Kidney epithelial cell (primary cell): ENCODE measurements around the gene ATP5ME. TPM values are rescaled to one million over a fixed set of nuclear protein-coding genes. Genes with fewer than 3 reads are reported as not detected.
"Not testable (repeated sequence)": the region's sequence is repeated elsewhere in the genome, so short reads cannot be mapped to it uniquely, and the experiment has no call there.

ENCODE experiments used
- DNase-seq: peaks from one replicate; pipeline ENCODE4 v3.0.0-alpha.2; 2010; ENCODE audit warnings: low read depth
- H3K27me3 ChIP-seq: 2 replicates; pipeline ENCODE4 v1.6.0; 2011; ENCODE audit warnings: low read length; ENCODE audit not compliant: control insufficient read depth, insufficient read depth
- H3K36me3 ChIP-seq: 2 replicates; pipeline ENCODE4 v1.5.1; 2011; ENCODE audit warnings: low read length; ENCODE audit not compliant: control insufficient read depth, insufficient read depth
- H3K4me3 ChIP-seq: 2 replicates; pipeline ENCODE4 v1.5.1; 2011; ENCODE audit warnings: low read depth, mild to moderate bottlenecking, control low read depth, low read length
- CTCF ChIP-seq: IDR thresholded peaks from 2 replicates; pipeline ENCODE4 v1.5.1; 2011; ENCODE audit warnings: mild to moderate bottlenecking, moderate library complexity, low read length, control low read depth, inconsistent platforms; ENCODE audit not compliant: insufficient read depth, poor library complexity, severe bottlenecking
- total RNA-seq: library from RNA; depleted of rRNA; stranded (reverse); fragments of >200 nt; gene quantifications from 2 replicates; pipeline ENCODE4 v1.2.3, GENCODE V29; 2015

ATP5ME gene
- total RNA-seq, 1 donor from 2014 or later, result 116 TPM

GRCh38 chr4:637536-638280 is 36.4 kb downstream of the ATP5ME start:
- Histone ChIP-seq H3K27me3 (peaks cover 21% of the 10 kb centered on the region), H3K4me3 (no peak overlapping the region), H3K36me3 (no peaks in the 10 kb centered on the region)
- no peak for DNase-seq
- no peak for TF ChIP-seq CTCF

- TF ChIP-seq CTCF, result no peak
- no peak for DNase-seq
Measured at GRCh38 chr4:636628-637159, 37.4 kb downstream of the ATP5ME start.

GRCh38 chr4:635851-636627 is 38.0 kb downstream of the ATP5ME start:
- peaks cover 21% of the 10 kb centered on the region for H3K27me3 ChIP-seq
- no peaks in the 10 kb centered on the region for H3K36me3 ChIP-seq
- DNase-seq, result no peak
- H3K4me3 ChIP-seq, result no peak overlapping the region
- no peak for TF ChIP-seq CTCF

More at GRCh38 chr4:636628-637159, 37.4 kb downstream of the ATP5ME start:
- H3K4me3 ChIP-seq, result no peak overlapping the region
- peaks cover 21% of the 10 kb centered on the region for H3K27me3 ChIP-seq
- no peaks in the 10 kb centered on the region for H3K36me3 ChIP-seq

GRCh38 chr4:635066-635835 is 38.8 kb downstream of the ATP5ME start:
- H3K36me3 ChIP-seq, DNase-seq, H3K4me3 ChIP-seq: not testable (repeated sequence)
- H3K27me3 ChIP-seq, result peaks cover 24% of the 10 kb centered on the region

GRCh38 chr4:634599-634985 is 39.5 kb downstream of the ATP5ME start:
- no peak overlapping the region for H3K4me3 ChIP-seq
- H3K36me3 ChIP-seq, result no peaks in the 10 kb centered on the region
- DNase-seq, result no peak
- peaks cover 27% of the 10 kb centered on the region for H3K27me3 ChIP-seq
- TF ChIP-seq CTCF, result no peak
